ENCODE data around the gene SNAP23. TPM values are rescaled to one million over a fixed set of nuclear protein-coding genes. Genes with fewer than 3 reads are reported as not detected.

The SNAP23 gene
- total RNA-seq (10 to 100 TPM; 43.8 to 67.4 (median 57.9) TPM), polyA plus RNA-seq (100 to 1,000 TPM in 1 of 3 donors, 10 to 100 TPM in 2; 50.2 to 107 (median 76.9) TPM)

- TF ChIP-seq POLR2A (IDR thresholded peaks at IDR 0.05) (peak; percentile 82 to 90), POLR2AphosphoS5 (IDR thresholded peaks at IDR 0.05) (peak; percentile 92 to 98 (median 94)), CTCF (IDR thresholded peaks at IDR 0.05) (no peak), EP300 (IDR thresholded peaks at IDR 0.05) (no peak)
- DNase-seq = peak; percentile 98
- WGBS, 2 donors = 1% methylated on average over 43 of the region's 43 CpGs
- intact Hi-C loops (cut with DNase I) = loop anchor here (5.0 kb wide), 1 partner anchor 52 kb away; the partner anchor contains the start of genes HAUS2 and LRRC57
- peak within 1 kb of the TSS; percentile 84 to 95 (median 88) for H3K27ac ChIP-seq
- peak within 1 kb of the TSS; percentile 54 to 89 (median 61) for H3K4me3 ChIP-seq
- no peaks in the 10 kb centered on the region for H3K27me3 ChIP-seq
- no peaks in the 10 kb centered on the region for H3K9me3 ChIP-seq
- no peaks in the 10 kb centered on the region for H3K36me3 ChIP-seq
- H3K4me1 ChIP-seq = peaks cover 0 to 53% (median 41%) of the 10 kb centered on the region in 4 donors
These were observed at the start of gene SNAP23 for GRCh38 chr15:42495361-42496212. Gene SNAP23, plus strand, starts transcription at chr15:42495634. Its CDS starts 16,213 bp downstream, at chr15:42511847.

- Histone ChIP-seq H3K4me1 (peaks cover 0 to 4% (median 0%) of the 10 kb centered on the region in 4 donors), H3K36me3 (peaks cover 0 to 90% (median 48%) of the 10 kb centered on the region in 4 donors), H3K4me3 (no peak overlapping the region), H3K27ac (no peak overlapping the region), H3K9me3 (no peaks in the 10 kb centered on the region), H3K27me3 (no peaks in the 10 kb centered on the region)
- intact Hi-C loops (cut with DNase I) = no loop called here
- DNase-seq = no peak
- TF ChIP-seq POLR2A (IDR thresholded peaks at IDR 0.05) = no peak
- TF ChIP-seq CTCF (IDR thresholded peaks at IDR 0.05) = no peak
- TF ChIP-seq POLR2AphosphoS5 (IDR thresholded peaks at IDR 0.05) = no peak
- no peak for TF ChIP-seq EP300 (IDR thresholded peaks at IDR 0.05)
- 95 to 98% methylated on average over 2 of the region's 2 CpGs for WGBS, 2 donors
These were observed 47.8 kb upstream of the SNAP23 start for GRCh38 chr15:42447599-42447998.

GRCh38 chr15:42448281-42448680, 47.2 kb upstream of the SNAP23 start:
- no peaks in the 10 kb centered on the region for H3K27me3 ChIP-seq
- intact Hi-C loops (cut with DNase I) = no loop called here
- TF ChIP-seq POLR2AphosphoS5 (IDR thresholded peaks at IDR 0.05) (no peak), POLR2A (IDR thresholded peaks at IDR 0.05) (no peak), CTCF (IDR thresholded peaks at IDR 0.05) (no peak)
- WGBS, 2 donors = 97 to 98% methylated on average over 6 of the region's 6 CpGs
- peaks cover 0 to 4% (median 0%) of the 10 kb centered on the region in 4 donors for H3K4me1 ChIP-seq
- H3K36me3 ChIP-seq = peaks cover 0 to 83% (median 45%) of the 10 kb centered on the region in 4 donors
- H3K9me3 ChIP-seq = no peaks in the 10 kb centered on the region
- DNase-seq = no peak
- no peak overlapping the region for H3K4me3 ChIP-seq
- no peak overlapping the region for H3K27ac ChIP-seq

- H3K4me1 ChIP-seq = peaks cover 0 to 8% (median 2%) of the 10 kb centered on the region in 4 donors
- intact Hi-C loops (cut with DNase I) = no loop called here
- no peaks in the 10 kb centered on the region for H3K27me3 ChIP-seq
- no peak overlapping the region for H3K4me3 ChIP-seq
- TF ChIP-seq EP300 (IDR thresholded peaks at IDR 0.05) (no peak), POLR2AphosphoS5 (IDR thresholded peaks at IDR 0.05) (no peak), POLR2A (IDR thresholded peaks at IDR 0.05) (no peak), CTCF (IDR thresholded peaks at IDR 0.05) (no peak)
- no peak for DNase-seq
- no peak overlapping the region for H3K27ac ChIP-seq
- no peaks in the 10 kb centered on the region for H3K9me3 ChIP-seq
- H3K36me3 ChIP-seq = peaks cover 0 to 72% (median 38%) of the 10 kb centered on the region in 4 donors
- WGBS, 2 donors = 95 to 97% methylated on average over 13 of the region's 13 CpGs
These were observed 45.5 kb upstream of the SNAP23 start for GRCh38 chr15:42449770-42450424.

Measured in sigmoid colon (tissue), 7 donors.